Astrocyte (in vitro differentiated cells and primary cell): ENCODE measurements around the gene NUP107. TPM values are rescaled to one million over a fixed set of nuclear protein-coding genes. Genes with fewer than 3 reads are reported as not detected.

Experiments used
- DNase-seq: peaks from one replicate; pipeline ENCODE4 v3.0.0-alpha.2; 2010; ENCODE audit warnings: low read depth
- FAIRE-seq: peaks from 2 replicates; lab custom pipeline; 2011; peaks lifted over from hg19 to GRCh38; lab: Jason Lieb, UNC
- H2AFZ ChIP-seq: 2 replicates; pipeline ENCODE4 v1.6.0; 2012; ENCODE audit warnings: low read depth, low read length, inconsistent platforms
- H3K27ac ChIP-seq: 2 replicates; pipeline ENCODE4 v1.5.1; 2011; ENCODE audit warnings: low read depth, low read length, inconsistent platforms
- H3K27me3 ChIP-seq: 2 replicates; pipeline ENCODE4 v1.6.0; 2011; ENCODE audit warnings: low read length, inconsistent platforms; ENCODE audit not compliant: insufficient read depth
- H3K36me3 ChIP-seq: 2 replicates; pipeline ENCODE4 v1.5.1; 2011; ENCODE audit warnings: low read length, inconsistent platforms; ENCODE audit not compliant: insufficient read depth
- H3K4me1 ChIP-seq: 2 replicates; pipeline ENCODE4 v1.5.1; 2011; ENCODE audit warnings: low read length, inconsistent platforms; ENCODE audit not compliant: insufficient read depth
- H3K4me2 ChIP-seq: 2 replicates; pipeline ENCODE4 v1.6.0; 2012; ENCODE audit warnings: low read length, inconsistent platforms
- H3K4me3 ChIP-seq: 2 replicates; pipeline ENCODE4 v1.5.1; 2011; ENCODE audit warnings: low read depth, mild to moderate bottlenecking, low read length, inconsistent platforms; ENCODE audit not compliant: insufficient read depth
- H3K79me2 ChIP-seq: 2 replicates; pipeline ENCODE4 v1.6.0; 2012; ENCODE audit warnings: mild to moderate bottlenecking, low read length, inconsistent platforms; ENCODE audit not compliant: insufficient read depth
- H3K9ac ChIP-seq: 2 replicates; pipeline ENCODE4 v1.6.0; 2012; ENCODE audit warnings: mild to moderate bottlenecking, low read length, inconsistent platforms
- H3K9me3 ChIP-seq: 2 replicates; pipeline ENCODE4 v1.5.1; 2012; ENCODE audit warnings: low read depth, mild to moderate bottlenecking, low read length, inconsistent platforms; ENCODE audit not compliant: insufficient read depth
- H4K20me1 ChIP-seq: 2 replicates; pipeline ENCODE4 v1.6.0; 2012; ENCODE audit warnings: low read length, inconsistent platforms; ENCODE audit not compliant: insufficient read depth
- H3K27ac Mint-ChIP-seq: one replicate; pipeline ENCODE4 v1.8.0; 2021; ENCODE audit warnings: mild to moderate bottlenecking, mixed read lengths; ENCODE audit not compliant: unreplicated experiment
- H3K27me3 Mint-ChIP-seq: one replicate; pipeline ENCODE4 v1.8.0; 2021; ENCODE audit warnings: low read depth, mixed read lengths; ENCODE audit not compliant: unreplicated experiment
- H3K36me3 Mint-ChIP-seq: one replicate; pipeline ENCODE4 v1.8.0; 2021; ENCODE audit warnings: low read depth, mixed read lengths; ENCODE audit not compliant: unreplicated experiment
- H3K4me1 Mint-ChIP-seq: one replicate; pipeline ENCODE4 v1.8.0; 2021; ENCODE audit warnings: low read depth, mixed read lengths; ENCODE audit not compliant: unreplicated experiment
- H3K4me3 Mint-ChIP-seq: one replicate; pipeline ENCODE4 v1.8.0; 2021; ENCODE audit warnings: mild to moderate bottlenecking, moderate library complexity, mixed read lengths; ENCODE audit not compliant: unreplicated experiment
- H3K9me3 Mint-ChIP-seq: one replicate; pipeline ENCODE4 v1.8.0; 2021; ENCODE audit warnings: mild to moderate bottlenecking, mixed read lengths; ENCODE audit not compliant: unreplicated experiment
- EZH2 ChIP-seq: IDR thresholded peaks from 2 replicates; pipeline ENCODE4 v1.6.1; 2012; ENCODE audit warnings: mild to moderate bottlenecking, low read length, inconsistent platforms; ENCODE audit not compliant: insufficient read depth
- total RNA-seq: library from RNA; stranded (reverse); gene quantifications from 2 replicates; pipeline ENCODE4 v1.2.1, GENCODE V29; 2021
- TF ChIP-seq, protein P1 (sequence below): IDR thresholded peaks from 2 replicates; pipeline ENCODE4 v1.5.1; 2011; ENCODE audit warnings: low read depth, mild to moderate bottlenecking, inconsistent platforms, low read length, moderate library complexity; ENCODE audit not compliant: insufficient read depth

NUP107 gene
- total RNA-seq, 1 donor from 2014 or later, result 42.8 TPM

- Histone ChIP-seq H3K4me2 (no peak overlapping the region), H3K4me1 (no peaks in the 10 kb centered on the region), H3K27ac (no peak overlapping the region), H3K36me3 (no peaks in the 10 kb centered on the region), H3K79me2 (no peaks in the 10 kb centered on the region), H4K20me1 (no peaks in the 10 kb centered on the region), H3K4me3 (no peak overlapping the region), H3K9ac (no peak overlapping the region), H2AFZ (no peak overlapping the region), H3K27me3 (no peaks in the 10 kb centered on the region), H3K9me3 (no peaks in the 10 kb centered on the region)
- no peak for FAIRE-seq
- no peak for TF ChIP-seq EZH2
- TF ChIP-seq, protein P1, sequence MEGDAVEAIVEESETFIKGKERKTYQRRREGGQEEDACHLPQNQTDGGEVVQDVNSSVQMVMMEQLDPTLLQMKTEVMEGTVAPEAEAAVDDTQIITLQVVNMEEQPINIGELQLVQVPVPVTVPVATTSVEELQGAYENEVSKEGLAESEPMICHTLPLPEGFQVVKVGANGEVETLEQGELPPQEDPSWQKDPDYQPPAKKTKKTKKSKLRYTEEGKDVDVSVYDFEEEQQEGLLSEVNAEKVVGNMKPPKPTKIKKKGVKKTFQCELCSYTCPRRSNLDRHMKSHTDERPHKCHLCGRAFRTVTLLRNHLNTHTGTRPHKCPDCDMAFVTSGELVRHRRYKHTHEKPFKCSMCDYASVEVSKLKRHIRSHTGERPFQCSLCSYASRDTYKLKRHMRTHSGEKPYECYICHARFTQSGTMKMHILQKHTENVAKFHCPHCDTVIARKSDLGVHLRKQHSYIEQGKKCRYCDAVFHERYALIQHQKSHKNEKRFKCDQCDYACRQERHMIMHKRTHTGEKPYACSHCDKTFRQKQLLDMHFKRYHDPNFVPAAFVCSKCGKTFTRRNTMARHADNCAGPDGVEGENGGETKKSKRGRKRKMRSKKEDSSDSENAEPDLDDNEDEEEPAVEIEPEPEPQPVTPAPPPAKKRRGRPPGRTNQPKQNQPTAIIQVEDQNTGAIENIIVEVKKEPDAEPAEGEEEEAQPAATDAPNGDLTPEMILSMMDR, result no peak
- Mint-ChIP-seq H3K9me3 (no peaks in the 10 kb centered on the region), H3K36me3 (peaks cover 2% of the 10 kb centered on the region), H3K27ac (no peak overlapping the region), H3K4me1 (peaks cover 3% of the 10 kb centered on the region), H3K4me3 (no peak overlapping the region), H3K27me3 (no peaks in the 10 kb centered on the region)
- DNase-seq, result no peak
Measured at GRCh38 chr12:68775121-68775630, 88.4 kb downstream of the NUP107 start.

DNA sequence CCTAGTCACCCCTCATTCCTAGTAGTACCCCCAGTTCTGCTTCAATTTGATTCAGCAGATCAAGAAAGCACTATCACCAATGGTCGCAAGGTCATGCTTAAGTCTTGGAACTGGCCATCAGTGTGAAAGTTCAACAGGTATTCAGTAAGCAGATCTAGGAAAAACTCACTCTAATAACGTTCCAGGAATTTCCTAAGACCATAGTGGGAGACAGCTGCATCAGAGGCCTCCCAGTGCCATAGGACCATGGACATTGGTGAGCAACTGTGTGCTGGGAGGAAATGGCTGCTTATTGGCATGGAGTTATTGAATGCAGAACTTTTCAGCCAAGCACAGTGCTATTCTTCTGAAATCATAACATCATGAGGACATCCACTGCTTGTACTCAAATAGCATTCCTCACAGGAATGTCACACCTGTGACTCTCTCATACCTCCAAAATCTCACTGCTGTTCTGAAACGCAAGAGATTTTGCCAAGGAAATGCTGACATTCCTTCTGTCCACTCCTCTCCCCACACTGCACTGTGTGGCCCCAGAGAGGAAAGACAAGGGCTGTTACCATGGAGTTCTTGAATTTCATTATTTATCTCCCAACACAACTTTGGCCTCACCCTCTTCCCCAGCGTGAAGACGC lies 90.3 kb downstream of the NUP107 start:
- Mint-ChIP-seq H3K9me3 (no peaks in the 10 kb centered on the region), H3K4me1 (peaks cover 17% of the 10 kb centered on the region), H3K36me3 (peaks cover 2% of the 10 kb centered on the region), H3K27ac (no peak overlapping the region), H3K27me3 (no peaks in the 10 kb centered on the region), H3K4me3 (no peak overlapping the region)
- Histone ChIP-seq H3K27ac (no peak overlapping the region), H3K4me3 (no peak overlapping the region), H2AFZ (no peak overlapping the region), H3K4me1 (no peaks in the 10 kb centered on the region), H3K9ac (no peak overlapping the region), H3K27me3 (no peaks in the 10 kb centered on the region), H3K79me2 (no peaks in the 10 kb centered on the region), H4K20me1 (no peaks in the 10 kb centered on the region), H3K4me2 (no peak overlapping the region), H3K9me3 (no peaks in the 10 kb centered on the region), H3K36me3 (no peaks in the 10 kb centered on the region)
- no peak for DNase-seq
- no peak for FAIRE-seq
- TF ChIP-seq, protein P1, result no peak
- TF ChIP-seq EZH2, result no peak

DNA sequence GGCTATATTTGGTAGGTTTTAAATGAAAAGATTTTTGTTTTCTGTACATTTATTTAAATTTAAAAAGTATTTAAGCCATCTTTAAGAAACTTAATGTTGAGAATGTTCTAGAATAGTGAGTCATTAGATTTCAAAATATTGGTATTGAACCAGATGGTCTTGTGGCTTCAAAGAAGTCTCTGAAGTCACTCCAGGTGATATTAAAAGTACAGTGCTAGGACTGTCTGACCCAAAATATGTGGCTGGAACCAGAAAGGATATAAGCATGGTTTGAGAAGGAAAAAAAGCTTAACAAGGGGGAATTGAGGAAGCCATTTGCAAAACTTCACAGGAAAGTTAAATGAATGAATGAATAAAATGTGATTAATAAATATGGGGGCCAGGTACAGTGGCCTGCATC lies 92.5 kb downstream of the NUP107 start:
- H3K4me3 Mint-ChIP-seq, result no peak overlapping the region
- H3K36me3 ChIP-seq, result no peaks in the 10 kb centered on the region
- DNase-seq, result no peak
- no peak overlapping the region for H2AFZ ChIP-seq
- H4K20me1 ChIP-seq, result no peaks in the 10 kb centered on the region
- TF ChIP-seq, protein P1, result no peak
- TF ChIP-seq EZH2, result no peak
- no peaks in the 10 kb centered on the region for H3K9me3 Mint-ChIP-seq
- peaks cover 23% of the 10 kb centered on the region for H3K4me1 Mint-ChIP-seq
- FAIRE-seq, result no peak
- H3K9me3 ChIP-seq, result no peaks in the 10 kb centered on the region
- no peak overlapping the region for H3K9ac ChIP-seq
- H3K4me3 ChIP-seq, result no peak overlapping the region
- H3K27me3 Mint-ChIP-seq, result no peaks in the 10 kb centered on the region
- no peak overlapping the region for H3K27ac ChIP-seq
- peaks cover 3% of the 10 kb centered on the region for H3K36me3 Mint-ChIP-seq
- no peak overlapping the region for H3K27ac Mint-ChIP-seq
- H3K4me2 ChIP-seq, result no peak overlapping the region
- no peaks in the 10 kb centered on the region for H3K27me3 ChIP-seq
- H3K4me1 ChIP-seq, result no peaks in the 10 kb centered on the region
- H3K79me2 ChIP-seq, result no peaks in the 10 kb centered on the region
